Activated CD4-positive, CD25-positive, alpha-beta regulatory T cell treated with anti-CD3 and anti-CD28 coated beads, Interleukin-2, amount 50 U/mL, for 16 hours (primary cell): ENCODE measurements around the gene CACNA1C.

Experiments used
- DNase-seq: peaks from one replicate; pipeline ENCODE4 v3.0.0-alpha.2; 2020; ENCODE audit warnings: low read depth, low spot score

CACNA1C gene

DNA sequence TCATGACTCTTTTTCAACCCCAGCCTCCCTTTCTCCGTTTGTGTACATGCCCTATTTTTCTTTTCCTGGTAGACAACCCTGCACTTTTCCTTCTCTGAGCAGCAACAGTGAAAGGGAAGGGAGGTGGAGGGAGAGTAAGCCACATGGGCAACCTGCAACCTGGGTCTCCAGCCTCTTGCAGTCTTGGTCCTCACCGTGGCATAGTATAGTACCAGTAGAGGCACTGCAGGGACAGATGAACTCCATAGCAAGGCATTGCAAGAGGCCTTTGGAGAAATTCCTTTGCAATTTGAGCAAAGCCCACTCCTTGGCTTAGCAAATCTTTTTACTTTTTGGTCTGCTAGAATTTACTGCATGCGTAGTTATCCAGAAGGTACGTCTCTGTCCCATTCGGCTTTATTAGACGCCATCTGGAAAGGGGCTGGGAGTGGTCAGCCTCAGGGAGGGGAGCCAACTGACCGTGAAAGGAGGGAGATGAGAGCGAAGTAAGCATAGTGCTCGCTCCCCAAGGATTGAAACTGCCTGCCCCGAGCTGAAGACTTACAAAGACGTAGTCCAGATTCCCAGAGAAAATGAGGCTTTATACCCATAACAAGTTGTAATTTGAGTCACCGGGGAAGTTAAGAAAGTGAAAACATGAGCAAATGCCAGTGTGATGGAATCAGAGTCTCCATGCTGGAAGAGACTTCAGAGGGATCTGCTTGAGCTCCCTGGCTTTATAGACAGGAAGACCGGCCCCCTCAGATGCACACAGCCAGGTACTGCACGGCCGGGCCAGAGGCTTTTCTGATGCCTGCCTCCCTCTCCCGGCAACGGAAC lies 332.0 kb downstream of the CACNA1C start:
- no peak for DNase-seq

DNA sequence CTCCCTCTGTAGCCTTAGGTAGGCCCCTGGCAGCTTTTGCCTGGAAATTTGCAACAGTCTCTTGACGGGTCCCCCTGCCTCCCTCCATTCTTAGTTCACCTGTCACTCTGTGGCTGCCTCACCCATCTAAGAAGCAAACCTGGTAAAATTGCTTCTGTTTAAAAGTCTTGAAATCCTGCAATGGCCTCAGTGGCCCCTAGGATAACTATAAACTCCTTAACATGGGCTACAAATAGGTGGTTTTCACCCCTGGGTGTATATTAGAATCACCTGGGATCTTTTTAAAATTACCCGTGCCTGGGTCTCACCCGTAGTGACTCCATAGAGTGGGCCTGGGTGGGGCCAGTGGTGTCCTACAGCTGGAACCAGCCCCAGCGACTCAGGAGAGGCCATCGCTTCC lies 332.7 kb downstream of the CACNA1C start:
- no peak for DNase-seq

GRCh38 chr12:2386566-2386965 lies 333.8 kb downstream of the CACNA1C start:
- DNase-seq = no peak

DNA sequence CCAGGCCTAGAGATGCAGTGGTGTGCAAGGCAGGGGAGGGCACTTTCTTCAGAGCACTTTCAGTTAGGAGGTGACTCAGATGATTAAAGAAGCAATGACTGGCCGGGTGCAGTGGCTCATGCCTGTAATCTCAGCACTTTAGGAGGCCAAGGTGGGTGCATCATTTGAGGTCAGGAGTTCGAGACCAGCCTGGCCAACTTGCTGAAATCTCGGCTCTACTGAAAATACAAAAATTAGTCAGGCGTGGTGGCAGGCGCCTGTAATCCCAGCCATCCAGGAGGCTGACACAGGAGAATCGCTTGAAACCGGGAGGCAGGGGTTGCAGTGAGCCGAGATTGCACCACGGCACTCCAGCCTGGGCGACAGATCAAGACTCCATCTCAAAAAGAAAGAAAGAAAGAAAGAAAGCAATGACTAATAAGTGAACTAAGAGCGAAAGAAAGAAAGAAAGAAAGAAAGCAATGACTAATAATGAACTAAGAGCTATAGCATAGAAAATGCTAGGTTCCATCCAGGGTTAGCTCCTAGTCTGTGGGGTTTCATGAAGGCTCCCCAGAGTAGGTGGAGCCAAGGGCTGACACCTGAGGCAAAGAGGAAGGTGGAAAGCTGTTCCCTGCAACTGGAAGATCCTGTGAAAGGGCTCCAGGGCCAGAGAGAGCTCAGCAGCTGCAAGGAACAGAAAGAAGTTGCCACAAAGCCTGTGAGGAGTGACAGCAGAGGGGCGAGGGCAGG lies 334.5 kb downstream of the CACNA1C start:
- no peak for DNase-seq

DNA sequence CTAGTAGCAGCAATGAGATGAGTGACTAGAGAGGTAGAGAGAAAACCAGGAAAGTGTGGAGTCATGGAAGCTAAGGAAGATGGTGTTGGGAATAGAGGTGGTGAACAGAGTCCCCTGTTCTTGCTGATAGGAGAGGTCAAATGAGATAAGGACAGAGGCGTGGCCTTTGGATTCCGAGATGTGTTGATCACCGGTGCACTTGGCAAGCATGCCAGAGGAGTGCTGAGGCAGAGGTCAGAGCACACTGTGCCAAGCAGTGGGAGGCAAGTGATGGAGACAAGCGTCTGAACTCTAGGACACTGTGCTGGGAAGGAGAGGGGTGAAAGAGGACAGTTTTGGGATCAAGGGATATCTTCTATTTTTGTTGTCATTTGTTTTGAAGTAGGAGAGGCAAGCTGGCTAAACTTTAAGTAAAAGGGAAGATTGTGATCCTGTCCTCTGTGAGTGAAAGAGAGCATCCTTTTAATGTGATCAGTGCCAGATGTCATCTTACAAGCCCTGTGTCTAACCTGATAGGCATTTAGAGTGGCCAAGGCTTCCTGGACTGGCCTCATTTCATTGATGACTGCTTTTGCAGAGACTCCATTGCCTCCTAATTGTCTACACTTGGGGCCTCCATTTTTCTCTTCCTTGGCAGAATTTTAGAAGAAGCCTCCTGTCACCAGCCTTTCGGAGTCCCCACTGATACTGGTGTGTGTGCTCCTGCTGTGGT lies 336.4 kb downstream of the CACNA1C start:
- DNase-seq = no peak

- DNase-seq = no peak
These were observed 337.3 kb downstream of the CACNA1C start for GRCh38 chr12:2390133-2390532.

DNA sequence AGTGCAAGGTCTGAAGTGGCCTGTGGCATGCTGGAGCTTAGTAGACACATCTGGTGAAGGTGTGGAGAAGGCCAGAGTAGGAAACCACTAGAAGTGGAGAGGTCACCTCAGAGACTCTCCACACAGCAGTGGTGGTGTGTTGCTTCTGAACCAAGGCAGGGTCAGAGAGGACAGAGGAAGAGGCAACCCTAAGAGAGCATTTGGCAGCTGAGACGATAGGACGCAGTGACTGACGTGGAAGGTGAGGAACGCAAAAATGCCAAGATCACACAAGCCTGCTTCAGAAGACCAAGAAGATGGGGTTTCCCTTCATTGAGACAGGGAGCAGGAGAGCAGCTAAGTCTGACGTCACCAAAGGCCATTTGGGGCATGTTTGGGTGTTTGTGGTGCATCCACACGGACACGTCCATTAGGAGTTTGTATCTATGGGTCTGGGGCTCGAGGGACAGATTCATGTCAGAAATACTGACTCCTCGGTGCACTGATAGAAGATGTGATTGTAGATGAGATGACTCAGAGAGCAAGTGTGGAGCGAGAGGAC lies 338.1 kb downstream of the CACNA1C start:
- DNase-seq = no peak

DNA sequence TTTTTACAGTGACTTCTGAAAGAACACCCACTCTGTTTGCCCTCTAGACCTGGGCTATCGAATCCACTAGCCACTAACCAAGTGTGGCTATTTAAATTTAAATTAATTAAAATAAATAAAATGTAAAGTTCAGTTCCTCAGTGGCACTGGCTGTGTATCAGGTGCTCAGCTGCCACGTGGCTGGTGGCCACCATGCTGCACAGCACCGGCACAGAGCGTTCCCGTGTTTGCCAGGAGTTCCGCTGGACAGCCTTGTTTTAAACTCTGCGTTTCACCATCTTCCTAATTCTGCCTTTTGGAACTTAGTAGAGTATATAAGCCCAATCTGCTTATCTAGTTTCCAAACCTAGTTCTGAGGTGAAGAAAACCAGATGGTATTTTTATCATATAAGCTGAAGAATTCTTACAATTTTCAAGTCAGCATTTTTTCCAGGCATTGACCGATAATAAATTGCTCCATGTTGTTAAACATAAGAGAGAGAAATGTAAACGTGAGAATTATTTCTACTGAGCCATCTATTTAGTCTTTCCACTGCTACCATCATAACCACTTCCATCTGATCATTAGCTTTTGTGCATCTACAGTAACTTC lies 339.0 kb downstream of the CACNA1C start:
- no peak for DNase-seq

DNA sequence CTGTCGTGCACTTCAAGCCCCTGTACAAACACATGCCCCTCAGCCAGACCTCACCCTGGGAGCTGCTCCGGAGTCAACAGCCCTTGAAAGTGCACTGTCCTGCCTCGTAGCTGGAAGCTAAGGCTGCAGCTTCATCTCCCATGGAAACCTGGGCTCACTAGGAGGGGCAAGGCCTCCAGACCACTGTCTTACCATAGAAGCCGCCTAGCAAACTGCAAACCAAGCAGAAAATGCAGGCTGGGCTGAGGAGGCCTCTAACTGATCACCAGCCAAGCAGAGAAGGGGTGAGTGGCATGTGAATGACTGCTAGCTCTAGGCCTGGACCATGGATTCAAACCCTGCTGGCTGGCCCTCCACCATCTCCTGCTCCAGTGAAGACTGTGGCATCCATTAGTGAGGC lies 340.2 kb downstream of the CACNA1C start:
- no peak for DNase-seq

DNA sequence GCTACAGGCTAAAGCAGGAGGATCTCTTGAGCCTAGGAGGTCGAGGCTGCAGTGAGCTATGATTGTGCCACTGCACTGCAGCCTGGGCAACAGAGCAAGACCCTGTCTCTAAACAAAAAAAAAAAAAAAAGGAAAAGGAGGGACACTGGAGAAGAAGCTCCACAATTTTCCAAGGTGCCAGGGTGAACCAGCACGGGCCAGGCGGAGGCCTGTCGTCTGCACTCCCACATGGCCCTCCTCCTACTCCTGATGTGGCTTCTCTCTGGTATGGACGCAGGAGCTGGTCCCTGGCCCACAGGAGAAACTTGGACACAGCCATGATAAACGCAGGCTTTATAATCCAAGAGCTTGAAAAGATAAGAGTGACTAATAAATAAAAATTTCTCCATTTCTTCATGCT lies 341.2 kb downstream of the CACNA1C start:
- DNase-seq = no peak

GRCh38 chr12:2395354-2395977 lies 342.7 kb downstream of the CACNA1C start:
- DNase-seq = no peak

- no peak for DNase-seq
These were observed 343.7 kb downstream of the CACNA1C start for GRCh38 chr12:2396448-2396871.

DNA sequence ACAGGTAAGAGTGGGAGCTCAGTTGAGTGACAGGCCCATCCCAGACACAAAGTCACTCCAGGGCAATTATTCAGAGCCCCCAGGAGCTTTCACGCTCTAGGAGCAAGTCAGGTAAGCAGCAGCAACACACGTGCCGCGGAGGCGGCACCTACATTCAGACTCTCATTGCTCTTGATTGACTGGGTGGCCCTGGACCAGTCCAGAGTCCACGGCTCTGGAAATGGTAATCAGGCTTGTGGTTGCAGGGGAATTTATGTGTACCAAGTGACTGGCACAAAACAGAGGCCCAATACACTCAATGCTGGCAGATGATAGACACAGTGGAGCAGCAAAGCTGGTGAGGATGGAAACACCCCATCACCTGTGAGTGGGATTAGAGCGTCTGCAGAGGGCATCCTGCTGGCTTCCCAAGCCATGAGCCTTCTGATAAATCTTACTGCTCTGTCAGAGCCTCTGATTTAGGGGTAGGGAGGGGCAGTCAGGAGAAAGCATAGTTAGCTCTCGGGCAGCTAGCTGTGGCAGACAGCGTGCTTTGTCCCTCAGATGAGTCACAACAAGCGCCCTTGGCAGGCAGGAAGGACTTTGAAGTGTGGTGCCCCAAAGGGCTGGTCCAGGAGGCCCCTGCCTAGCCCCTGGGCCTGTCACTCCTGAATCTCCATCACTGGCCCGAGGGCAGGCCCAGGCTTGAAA lies 344.7 kb downstream of the CACNA1C start:
- DNase-seq = no peak

GRCh38 chr12:2401040-2401439 lies 348.3 kb downstream of the CACNA1C start:
- no peak for DNase-seq

DNA sequence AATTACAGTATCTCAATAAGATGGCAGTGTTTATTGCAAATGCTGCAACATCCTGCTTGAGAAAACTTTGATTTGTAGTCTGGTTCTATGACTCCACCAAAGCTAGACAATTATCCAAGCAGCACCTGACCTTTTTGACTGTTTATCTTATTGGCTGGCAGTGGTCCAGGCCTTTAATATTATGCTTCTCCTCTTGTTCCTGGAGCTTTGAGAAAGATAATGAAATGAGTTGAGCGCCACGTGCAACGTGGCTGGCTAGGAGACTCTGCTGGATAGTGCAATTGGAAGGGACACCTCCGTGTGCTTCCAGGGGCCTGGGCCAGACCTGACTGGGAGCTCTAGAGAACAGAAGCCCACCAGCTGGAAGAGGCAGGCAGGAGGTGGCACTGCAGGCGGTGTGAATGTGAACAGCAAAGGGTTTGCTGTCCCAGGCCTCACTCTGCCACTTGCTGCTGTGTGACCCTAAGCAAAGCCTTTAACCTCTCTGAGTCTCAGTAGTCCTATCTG lies 349.3 kb downstream of the CACNA1C start:
- no peak for DNase-seq

DNA sequence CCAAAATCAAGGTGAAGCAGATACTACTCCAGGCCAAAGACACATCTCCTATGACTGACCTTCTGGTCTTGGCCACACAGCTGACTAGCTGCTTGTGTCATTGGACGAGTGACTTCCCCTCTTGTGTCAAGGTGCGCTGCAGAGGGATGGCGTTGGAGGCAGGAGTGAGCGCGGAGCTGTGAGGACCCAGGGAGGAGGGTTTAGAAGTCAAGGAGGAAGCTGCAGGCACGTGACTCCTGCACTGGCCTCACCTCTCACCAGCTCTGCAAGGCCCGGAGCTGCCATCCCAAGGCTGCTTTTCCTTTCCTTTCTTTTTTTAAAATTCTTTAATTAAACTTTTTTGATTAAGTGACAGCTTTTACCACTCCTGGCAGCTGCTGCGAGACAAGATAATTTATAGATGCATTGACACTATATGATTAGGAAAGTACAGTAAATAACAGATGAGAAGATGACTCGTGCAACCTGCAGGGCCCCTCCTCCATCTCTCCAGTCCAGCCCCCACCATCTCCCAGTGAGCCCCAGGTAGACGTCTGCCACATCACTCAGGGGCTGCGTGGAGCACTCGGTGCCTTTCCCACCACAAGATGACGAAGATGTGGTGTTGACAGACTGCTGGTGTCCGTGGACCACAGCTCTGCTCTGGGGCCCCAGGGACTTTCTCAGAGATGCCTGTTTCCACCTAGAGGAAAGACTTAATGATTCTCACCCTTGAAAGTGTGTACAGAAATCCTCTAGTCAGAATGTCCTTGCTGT lies 350.6 kb downstream of the CACNA1C start:
- no peak for DNase-seq

DNA sequence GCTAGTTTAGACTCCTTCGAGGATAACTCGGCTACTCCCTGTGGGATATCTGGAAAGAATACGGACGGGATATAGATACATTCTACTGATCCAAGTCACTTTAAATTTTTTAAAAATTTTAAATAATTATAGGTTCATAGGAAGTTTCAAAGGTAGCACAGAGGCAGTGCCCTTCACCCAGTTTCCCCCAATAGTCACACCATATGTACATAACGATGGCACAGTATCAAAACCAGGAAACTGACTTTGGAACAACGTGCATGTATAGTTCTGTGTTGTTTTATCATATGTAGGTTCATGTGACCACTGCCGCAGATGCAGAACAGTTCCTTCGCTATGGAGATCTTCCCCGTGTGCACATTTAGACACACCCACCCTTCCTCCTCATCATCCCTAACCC lies 352.3 kb downstream of the CACNA1C start:
- DNase-seq = no peak

- DNase-seq = no peak
These were observed 354.1 kb downstream of the CACNA1C start for GRCh38 chr12:2406903-2407302.

GRCh38 chr12:2408262-2408661 lies 355.5 kb downstream of the CACNA1C start:
- no peak for DNase-seq
